Stimulated activated CD8-positive, alpha-beta memory T cell treated with anti-CD3 and anti-CD28 coated beads, Interleukin-12 subunit alpha, Interleukin-12 subunit beta, amount 100 ng/mL, for 24 hours (primary cell): ENCODE measurements around the gene RNF40.
"Not testable (repeated sequence)": the region's sequence is repeated elsewhere in the genome, so short reads cannot be mapped to it uniquely, and the experiment has no call there.

Experiments used
- DNase-seq: peaks from one replicate; pipeline ENCODE4 v3.0.0-alpha.2; 2020; ENCODE audit errors: extremely low read depth

RNF40 gene

DNA sequence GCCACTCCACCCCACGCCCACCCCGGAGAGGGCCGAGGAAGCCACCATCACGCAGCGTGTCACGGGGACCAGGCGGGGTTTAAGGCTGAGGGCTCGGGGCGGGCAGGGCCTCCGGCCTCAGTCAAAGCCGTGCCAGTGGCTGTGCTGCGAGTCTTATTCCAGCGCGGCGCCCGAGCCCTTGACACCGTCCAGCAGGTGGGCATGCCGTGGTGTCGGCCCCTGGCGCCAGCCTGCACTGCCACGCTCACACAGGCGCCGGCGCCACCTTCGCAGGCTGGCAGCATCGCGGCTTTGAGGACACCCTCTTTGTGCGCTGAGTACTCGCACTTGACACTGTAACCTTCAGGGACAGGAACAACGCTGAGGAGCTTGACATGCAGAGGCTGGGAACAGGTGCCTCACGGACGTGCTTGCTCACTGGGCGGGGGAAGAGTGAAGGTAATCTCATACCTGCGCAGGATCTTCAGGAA, 58.9 kb downstream of the RNF40 start:
- DNase-seq: no peak

DNA sequence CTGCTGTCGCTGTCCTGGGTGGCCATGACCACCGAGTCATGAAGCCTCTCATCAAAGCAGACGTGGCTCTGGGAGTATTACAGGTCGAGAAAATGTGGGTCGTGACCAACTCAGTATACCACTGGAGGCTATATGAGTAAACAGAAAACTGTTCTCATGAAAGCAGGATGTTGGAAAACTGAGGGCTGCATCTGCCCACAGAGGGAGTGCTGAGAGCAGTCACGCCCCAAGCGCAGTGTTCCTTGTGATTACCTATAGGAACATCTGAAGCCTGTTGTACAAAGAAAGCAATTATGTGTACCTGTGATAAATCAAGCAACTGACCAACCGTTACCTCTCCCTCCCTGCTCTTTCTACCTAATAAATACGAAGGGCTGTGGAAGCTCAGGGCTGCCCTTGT, 59.3 kb downstream of the RNF40 start:
- DNase-seq: not testable (repeated sequence)

DNA sequence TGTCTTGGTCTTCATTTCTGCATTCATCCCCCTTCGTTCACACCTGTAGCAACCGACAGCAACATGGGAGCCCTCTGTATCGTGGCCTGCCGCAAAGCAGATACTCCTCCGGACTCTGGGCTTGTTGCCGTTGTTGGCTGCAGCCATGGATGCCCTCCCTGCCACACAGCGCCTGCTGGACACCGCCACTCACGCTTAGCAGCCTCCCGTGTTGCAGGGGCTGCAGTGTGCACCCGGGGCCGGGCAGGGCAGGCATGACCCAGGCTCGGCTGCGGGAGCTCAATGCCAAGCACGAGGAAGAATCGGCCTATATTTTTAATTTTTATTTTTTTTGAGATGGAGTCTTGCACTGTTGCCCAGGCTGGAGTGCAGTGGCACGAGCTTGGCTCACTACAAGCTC, 59.8 kb downstream of the RNF40 start:
- no peak for DNase-seq
